T1000 (cell line): ENCODE data around the gene ATP2B2.

Source experiments
- DNase-seq: peaks from one replicate; lab custom pipeline; 2025; ENCODE audit warnings: mixed read lengths; lab: John Stamatoyannopoulos, UW

ATP2B2 gene

DNA sequence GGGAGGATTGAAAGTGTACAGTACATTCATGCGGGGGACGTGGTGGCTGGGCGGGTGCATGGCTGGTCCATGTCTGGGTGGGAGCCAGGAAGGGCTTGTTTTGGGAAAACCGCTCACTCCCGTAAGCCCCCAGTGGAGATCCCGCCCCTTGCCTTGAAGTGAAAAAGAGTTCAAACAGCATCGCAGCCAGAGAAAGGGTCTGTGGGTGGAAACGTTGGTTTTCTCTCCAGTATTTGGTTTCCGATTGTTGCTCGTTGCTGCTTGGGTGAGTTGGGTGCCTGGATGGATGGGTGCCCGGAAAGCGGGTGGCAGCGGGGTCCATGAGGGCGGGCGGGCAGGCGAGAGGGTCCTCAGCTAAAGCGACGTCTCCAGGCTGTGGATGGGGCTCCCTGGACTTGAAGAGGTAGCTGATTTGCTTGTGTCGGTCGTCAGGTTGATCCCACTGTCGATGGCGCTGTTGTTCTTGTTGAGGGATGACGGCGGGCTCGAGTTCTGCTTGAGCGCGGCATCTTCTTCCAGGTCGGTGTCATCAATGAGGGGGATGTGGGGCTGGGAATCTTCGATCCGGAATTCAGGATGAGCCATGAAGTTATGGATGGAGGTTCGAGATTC, 176.8 kb downstream of the ATP2B2 start:
- no peak for DNase-seq

DNA sequence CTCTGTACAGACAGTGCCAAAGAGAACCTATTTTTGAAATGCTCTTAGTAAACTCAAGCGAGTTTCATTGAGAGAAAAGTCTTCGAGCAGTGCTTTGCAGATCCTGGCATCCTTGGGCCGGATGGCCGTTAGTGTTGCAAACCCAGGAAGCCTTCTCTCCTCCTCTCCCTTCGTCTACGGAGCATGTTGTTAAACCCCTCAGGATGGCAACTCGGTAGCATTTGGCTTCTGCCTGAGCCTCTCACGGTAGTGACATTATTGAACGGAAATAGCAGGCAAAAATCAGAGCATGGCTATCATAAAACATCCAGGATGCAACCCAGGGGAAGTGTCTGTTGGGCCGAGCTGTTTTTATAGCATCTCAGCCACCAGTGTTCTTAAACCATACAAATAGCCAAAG, 177.8 kb downstream of the ATP2B2 start:
- no peak for DNase-seq

DNA sequence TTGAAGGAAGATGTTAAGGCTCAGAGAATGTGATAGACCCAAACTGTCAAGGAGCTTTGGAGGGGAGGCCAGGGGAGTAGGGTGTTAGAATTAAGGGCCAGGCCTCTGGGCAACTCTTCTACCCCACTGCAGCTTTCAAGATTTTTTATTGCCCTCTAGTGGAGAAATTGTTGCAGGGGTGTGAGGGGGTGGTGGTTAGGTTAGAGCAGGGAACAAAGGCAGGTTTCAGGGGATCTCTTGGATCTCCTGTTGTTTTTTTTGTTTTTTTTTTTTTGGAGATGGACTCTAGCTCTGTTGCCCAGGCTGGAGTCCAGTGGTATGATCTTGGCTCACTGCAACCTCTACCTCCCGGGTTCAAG, 183.1 kb downstream of the ATP2B2 start:
- no peak for DNase-seq

DNA sequence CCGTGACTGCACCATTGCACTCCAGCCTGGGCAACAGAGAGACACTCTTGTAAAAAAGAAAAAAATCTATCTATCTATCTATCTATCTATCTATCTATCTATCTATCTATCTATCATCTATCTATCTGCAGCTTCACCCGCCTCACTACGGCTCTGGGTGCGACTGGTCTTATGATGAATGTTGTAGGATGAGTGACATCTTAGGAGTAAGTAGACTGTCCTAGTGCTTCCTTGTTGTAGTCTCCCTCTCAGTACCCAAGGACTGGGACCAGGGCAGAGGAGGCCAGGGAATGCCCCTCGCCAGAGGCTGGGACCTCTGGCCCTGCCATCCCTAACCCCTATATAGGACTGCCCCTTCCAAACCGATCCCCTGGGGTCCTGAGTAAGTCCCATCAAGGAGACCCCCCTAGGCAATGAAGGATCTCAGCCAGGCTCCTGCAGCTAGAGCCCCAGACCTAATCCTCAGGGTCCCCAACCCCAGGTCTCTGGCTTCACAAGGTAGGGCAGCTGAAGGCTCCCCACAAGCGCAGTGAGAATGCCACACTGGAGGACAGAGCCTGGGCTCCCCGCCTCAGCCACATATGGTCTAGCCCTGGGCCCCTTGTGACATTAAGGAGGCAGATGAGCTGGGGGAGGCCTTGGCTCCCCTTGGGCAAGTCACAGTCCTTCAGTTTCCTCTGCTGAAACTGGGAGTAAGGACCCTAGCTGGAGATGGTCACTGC, 183.6 kb downstream of the ATP2B2 start:
- DNase-seq: no peak

DNA sequence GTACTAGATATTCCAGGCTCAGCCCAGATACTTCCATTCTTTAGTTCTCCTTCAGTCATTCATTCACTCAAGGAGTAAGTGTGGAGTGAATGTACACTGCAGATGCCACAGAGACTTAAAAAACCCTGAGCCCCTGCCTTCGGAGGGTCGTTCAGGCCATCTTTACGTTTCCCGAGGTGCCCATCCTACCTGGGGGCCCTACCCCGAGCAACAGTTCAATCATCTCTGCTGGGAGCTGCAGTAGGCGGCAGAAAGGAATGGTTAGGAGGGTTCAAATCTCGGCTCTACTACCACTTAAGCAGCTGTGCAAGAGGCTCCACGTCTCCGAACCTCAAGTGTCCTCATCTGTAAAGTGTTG, 185.1 kb downstream of the ATP2B2 start:
- no peak for DNase-seq

DNA sequence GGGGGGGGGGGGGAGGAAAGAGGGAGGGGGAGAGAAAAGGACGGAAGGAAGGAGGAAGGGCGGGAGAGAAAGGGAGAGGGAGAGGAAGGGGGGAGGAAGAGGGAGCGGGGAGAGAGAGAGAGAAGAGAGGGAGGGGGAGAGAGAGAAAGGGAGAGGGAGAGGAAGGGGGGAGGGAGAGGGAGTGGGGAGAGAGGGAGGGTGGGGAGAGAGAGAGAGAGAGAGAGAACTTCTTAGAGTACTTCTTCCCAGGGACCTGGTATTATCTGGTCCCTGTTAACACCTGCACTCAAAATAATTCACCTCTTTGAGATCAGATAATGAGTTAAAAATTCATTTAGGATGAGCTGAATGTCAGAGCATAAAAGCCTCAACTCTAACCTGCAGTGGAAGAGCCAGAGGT, 185.6 kb downstream of the ATP2B2 start:
- no peak for DNase-seq

DNA sequence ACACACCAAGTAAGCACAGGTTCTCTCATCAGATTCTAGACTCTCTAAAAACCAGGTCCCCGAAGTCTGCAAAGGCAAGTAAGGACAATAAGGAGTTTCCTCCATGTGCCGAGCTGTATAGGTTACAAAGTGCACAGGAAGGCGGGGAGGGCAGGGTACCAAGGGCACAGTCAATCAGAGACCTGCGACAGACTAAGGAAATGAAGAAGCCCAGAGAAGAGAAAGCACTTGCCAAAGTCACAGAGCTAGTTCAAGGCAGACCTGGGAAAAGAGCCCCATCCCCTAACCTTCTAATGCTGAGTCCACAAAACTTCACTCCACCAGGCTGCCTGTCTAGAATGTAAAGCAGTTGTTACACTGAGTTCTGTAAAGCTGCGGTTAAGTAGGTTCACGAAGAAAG, 186.1 kb downstream of the ATP2B2 start:
- no peak for DNase-seq

DNA sequence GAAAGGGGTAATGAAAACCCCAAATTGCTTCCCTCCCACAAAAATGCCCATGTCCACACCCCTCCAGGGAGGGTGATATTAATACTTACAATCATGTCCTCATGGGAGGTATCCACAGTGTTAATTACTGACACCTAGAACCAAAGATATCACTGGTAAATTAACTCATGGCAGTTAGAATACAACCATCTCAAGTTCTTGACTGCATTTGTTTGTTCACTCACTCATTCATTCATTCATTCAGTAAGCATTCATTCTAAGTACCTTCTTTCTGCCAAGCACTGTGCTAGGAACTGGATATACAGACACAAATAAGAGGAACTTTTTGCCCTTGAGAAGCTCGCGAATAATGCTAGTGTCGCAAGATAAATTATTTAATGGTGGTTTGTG, 187.4 kb downstream of the ATP2B2 start:
- no peak for DNase-seq

DNA sequence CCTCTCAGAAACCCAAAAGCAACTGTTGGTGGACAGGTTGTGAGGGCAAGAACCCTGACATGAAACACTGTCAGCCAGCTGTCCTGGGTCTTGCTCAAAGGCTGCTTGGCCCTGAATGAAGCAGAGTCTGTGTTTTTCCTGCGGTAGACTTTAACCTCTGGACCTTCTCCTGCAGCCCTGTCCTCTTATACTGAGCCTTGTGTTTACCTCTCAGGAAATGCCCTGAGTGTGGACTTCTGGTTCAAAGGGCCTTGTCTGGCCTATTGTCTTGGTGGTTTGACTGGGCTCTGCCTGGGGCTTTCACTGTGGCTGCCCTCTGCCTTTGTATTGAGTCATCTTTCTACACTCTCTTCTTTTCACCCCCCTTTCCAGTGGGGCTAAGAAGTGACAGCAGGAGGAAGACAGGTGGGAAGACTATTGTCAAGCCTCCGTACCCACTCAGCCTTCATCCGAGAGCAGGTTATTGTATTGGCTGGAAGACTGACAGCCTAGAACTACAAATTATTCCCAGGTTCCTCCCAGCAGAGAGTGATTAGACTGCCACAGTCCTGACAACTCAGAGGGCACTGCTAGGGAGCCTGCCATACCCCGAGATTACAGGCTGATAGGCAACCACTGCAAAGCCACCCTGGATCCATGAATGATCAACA, 187.9 kb downstream of the ATP2B2 start:
- DNase-seq: no peak

DNA sequence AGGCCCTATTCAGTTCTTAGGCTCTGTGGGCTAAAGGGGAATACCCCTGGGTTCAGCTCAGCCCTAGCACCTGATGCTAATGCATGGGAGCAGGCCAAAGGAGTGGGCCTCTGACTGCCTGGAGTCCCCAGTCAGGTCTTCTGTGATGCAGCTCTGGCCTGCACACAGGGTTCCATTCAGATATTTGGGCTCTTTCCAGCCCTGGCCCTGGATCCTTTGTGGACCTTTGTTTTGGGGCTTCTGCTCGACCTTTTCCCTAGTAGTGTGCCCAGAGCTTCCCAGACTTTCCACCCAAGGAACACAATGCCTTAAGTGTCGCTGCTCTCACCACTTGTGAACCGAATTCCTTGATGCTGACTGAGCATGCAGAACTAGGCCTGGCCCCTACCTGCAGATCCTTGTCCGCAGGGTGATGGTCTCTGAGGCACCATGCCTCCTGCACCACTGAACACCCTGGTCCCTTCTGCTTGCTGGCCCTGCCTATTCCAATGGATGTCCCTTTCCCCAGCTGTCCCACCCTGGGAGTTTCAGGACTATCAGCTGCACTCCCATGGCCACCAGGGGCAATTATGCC, 189.5 kb downstream of the ATP2B2 start:
- DNase-seq: no peak

DNA sequence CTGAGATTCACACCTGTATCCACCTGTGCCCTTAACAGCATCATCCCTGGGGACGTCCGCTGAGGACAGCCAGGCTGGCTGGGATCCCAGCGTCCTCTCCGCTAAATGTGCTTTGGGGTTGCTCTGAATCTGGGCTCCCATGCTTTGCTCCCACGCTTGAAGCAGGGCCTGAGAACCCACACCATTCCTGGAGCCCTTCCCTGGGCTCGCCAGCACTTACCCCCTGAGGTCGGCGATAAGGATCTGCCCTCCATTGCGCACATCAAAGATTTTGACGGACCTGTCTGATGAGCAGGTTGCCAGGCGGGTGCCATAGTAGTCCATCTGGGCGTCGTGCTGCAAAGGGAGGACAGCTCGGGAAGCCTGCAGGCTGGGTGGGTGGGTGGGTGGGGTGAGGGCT, 190.3 kb downstream of the ATP2B2 start:
- DNase-seq: no peak

DNA sequence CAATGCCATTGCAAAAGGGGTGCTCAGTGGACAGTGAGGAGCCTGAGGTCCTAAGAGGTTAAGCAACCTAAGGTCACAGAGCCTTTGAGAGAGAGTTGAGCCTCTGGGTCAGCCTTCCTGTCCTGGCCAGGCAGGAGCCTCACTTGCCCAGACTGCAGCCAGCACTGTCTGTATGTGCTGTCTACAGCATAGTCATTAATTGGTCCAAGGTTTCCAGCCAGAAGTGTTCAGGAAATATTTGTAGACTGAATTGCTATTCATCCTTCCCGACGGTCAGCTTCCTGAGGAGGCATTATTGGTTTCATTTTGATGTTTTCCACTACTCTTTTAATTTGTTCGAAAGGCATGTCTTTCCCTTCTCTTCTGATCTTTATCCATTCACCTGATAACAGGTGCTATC, 192.5 kb downstream of the ATP2B2 start:
- no peak for DNase-seq

DNA sequence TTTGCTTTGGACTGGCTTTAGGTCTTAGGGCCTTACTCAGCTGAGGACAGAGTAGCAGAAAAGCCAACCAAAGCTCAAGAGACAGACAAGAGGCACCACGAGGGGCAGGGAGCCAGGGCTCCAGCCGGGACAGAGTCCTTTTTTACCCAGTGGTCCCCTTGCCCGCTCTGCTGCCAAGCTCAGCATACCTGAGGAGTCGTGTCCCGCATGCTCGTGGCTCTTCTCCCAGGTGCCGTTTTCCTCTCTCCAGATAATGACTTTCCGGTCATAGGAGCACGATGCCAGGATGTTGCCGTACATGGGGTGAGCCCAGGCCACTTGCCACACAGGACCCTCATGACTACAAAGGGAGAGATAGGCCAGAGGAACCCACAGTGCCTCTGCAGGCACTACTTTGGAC, 193.0 kb downstream of the ATP2B2 start:
- DNase-seq: no peak

DNA sequence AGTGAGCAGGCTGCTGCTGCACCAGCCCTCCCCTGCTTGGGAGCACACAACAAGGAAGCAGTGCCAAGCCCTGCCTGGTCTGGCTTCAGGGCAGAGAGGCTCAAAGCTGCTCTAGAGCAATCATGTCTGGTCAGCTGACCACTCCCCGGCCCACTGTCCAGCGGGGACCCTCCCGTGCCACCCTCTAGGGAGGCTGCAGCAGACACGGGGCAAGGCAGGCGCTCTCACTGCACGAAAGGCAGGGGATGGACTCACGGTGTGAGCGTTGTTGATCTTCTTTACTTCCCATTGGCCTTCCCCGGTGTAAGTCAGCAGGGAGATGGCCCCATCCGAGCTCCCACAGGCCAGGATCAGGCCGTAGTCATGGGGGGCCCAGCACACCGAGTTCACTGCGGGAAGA, 193.7 kb downstream of the ATP2B2 start:
- DNase-seq: no peak

DNA sequence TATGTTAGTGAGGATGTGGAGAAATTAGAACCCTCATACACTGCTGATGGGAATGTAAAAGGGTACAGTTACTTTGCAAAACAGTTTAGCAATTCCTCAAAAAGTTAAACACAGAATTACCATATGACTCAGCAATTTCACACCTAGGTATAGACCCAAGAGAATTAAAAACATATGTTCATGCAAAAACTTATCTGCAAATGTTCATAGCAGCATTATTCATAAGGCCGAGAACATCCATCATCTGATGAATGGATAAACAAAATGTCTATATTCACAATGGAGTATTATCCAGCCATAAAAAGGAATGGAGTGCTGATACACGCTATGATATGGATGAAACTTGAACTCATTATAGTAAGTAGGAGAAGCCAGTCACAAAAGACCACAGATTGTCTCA, 194.8 kb downstream of the ATP2B2 start:
- DNase-seq: no peak

DNA sequence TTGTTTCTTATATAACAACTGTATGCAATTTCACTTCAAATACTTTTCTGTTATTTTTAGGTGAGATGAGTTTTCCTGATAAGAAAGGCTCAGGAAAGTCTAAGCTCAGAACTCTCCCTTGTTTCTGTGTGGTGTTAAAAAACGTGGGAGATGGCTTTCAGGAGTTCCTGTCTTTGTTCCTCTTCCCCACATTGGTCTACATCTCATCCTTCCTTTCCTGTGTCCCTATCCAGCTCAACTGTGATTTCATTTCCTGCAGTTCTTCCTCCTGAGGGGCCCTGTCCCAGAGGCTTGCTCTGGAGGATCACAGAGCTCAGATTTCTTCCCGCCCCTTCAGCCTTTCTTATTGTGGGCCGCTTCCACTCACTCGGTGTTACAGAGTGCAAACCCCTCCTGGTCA, 195.7 kb downstream of the ATP2B2 start:
- DNase-seq: no peak

DNA sequence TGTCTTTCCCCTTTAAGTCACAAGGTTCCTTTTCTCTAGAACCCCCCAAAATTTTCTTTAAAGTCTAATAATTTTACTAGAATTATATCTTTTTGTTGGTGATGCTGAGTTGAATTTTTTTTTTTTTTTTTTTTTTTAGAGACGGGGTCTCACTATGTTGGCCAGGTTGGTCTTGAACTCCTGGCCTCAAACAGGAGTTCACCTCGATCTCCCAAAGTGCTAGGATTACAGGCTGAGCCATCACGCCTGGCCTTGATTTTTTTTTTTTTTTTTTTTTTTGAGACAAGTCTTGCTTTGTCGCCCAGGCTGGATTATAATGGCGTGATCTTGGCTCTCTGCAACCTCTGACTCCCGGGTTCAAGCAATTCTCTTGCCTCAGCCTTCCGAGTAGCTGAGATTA, 196.7 kb downstream of the ATP2B2 start:
- no peak for DNase-seq

DNA sequence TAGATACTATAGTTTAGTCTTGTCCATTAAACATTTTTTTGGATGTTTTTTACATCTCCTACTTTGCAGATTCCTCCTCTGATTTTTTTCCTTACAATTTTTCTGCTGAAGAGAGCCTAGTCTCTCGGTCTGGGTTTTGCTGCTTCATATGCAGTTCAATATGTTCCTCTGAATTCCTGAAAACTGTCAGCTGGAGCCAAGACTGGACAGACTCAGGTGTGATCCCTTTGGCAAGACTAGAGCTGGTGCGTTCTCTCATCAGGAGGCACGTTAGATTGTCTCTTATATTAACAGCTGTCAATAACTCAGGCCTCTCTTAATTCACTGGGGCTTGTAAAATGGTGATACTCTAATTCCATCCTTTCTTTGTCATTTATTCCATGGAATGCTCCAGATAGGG, 199.2 kb downstream of the ATP2B2 start:
- no peak for DNase-seq

DNA sequence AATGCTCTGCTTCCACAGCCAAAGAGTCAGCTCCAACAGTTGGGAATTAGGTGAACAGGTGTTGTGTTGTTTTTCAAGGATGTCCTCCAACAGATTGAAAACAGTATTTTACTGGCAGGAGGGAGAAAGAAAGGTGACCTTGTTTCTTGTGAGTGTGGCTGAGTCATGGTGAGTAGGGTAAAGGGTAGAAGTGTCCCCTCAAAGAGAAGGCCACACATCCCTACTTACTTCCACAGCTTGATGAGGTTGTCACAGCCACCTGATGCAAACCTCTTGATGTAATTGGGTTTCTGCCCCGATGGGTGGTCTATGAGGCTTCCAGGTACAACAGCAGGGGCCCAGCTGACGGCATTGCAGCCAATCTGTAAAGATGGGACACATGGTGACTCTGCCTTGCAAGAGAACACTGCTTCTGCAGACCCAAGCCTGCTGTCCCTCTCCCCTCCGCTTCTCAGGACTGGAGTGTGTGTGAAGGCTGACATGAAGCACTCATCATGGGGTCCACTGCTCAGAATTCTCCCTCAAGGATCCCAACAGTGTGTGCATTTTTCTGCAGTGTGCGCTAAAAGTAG, 200.0 kb downstream of the ATP2B2 start:
- DNase-seq: no peak

DNA sequence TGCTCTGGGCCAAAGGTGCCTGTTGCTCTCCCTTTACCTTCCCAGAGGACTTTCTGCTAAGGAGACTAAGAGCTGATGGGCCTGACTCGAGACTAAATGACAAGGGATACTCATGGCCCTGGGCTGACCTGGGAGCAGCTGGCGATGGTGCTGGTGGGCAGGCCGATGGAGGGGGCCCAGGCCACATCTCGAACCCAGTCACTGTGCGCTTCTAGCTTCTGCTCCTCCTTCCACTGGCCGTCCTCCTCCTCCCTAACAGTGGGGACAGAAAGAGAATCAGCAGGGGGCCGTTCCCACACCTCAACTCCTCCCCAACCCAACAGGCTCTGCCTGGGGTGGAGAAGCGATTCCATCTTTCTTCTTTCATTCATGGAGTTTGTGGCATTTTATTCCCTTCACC, 200.5 kb downstream of the ATP2B2 start:
- no peak for DNase-seq

DNA sequence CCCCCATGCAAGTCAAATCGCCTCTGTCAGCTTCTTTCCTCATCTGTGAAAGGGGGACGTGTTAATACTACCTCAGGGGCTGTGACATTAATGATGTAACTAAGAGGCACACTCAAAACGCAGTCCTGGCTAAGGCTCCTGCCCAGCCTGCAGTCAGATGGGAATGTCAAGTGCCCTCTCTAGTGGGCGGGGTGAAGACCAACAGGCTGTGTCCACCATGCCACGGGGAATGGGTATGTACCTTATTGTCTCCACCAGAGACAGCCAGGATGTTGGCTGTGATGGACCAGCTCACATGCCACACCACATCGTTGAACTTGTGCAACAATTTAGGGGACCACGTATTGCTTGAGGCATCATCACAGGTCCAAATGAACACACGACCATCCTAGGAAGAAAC, 201.6 kb downstream of the ATP2B2 start:
- DNase-seq: no peak

DNA sequence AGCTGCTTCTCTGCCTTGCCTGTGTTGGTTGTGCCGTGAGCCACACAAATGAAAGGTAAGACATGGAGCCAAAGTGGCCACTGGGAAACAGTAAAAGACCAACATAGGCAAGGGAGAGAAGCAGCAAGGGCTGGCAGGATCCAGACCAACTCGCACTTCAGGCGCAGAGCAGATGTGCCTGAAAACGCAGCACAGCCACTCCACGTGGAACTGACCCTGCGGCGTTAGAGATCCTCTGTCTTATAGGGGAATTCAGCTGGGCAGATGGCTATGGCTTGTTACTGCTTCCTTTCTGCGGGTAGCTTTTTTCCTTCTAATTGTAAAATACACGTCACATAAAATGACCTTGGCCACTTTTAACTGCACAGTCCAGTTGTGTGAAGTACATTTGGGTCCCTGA, 202.3 kb downstream of the ATP2B2 start:
- no peak for DNase-seq

DNA sequence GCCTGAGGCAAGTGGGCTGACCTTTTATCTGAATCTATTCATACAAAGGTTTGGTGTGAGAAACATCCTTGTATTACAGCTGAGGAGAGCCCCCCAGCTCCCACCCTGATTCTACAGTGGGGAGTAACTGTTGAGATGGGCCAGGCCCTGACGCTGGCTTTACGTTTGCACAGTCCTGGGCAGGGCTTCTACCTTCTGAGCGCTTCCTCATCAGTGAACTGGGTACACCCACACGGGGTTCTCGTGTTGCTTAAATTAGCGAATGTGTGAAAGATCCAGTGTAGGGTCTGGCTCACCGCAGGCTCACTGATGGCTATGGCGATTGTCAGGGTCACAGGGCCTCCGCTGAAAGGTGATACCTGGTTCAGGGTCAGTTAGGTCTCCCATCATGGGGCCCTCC, 205.3 kb downstream of the ATP2B2 start:
- DNase-seq: no peak
